Measurements from ENCODE around the gene TACC3.
A peak's percentile ranks its signal among the peaks of the same experiment; 100 is the strongest.

Gene TACC3

DNA sequence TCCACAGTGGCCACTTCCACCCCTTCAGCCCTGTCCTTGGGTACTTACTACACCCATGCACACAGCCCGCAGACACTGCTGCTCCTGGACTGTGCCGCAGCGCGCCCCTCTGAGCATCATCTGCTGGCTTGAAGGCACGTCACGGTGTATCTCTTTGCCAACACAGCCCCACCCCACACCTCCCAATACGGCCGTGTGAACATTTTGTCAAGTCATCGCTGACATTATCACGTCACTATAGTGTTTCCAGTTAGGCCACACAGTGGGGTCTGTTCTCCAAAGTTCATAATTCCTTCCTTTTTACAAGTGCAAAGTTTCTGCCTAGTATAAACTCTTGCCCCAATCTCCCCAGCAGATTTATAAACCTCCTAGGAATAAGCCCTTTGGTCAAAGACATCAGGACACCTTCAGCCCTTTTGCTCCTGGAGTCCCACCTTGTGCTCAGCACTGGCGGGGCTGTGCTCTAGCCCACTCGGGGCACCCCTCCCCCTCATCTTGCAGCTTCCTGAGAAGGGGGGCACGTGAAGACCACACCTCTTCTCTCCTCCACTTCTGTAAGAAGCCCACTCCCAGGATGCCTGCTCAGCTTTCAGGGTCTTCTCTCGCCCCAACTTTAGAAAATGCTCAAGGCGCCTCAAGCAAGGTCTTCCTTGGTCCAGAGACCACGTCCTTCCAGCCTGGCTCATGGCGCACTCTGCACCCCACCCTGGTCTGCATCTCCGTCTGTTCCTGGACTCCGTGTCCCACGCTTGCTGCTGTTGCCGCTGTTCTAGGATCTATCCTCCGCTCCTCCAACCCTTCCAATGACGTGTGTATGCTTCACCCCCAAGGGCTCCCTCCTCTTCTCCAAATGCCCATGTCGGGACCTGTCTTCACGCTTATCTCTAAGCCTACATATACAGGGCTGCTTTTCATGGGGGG lies 44.5 kb upstream of the TACC3 start:
- no peak for DNase-seq (ENCODE audit: extremely low spot score)
- ChIA-PET POLR2A (no interaction called here), CTCF (no interaction called here)
- TF ChIP-seq ZNF384 (IDR thresholded peaks at IDR 0.05) (no peak), SUZ12 (IDR thresholded peaks at IDR 0.05) (no peak), SP1 (IDR thresholded peaks at IDR 0.05) (no peak)

DNA sequence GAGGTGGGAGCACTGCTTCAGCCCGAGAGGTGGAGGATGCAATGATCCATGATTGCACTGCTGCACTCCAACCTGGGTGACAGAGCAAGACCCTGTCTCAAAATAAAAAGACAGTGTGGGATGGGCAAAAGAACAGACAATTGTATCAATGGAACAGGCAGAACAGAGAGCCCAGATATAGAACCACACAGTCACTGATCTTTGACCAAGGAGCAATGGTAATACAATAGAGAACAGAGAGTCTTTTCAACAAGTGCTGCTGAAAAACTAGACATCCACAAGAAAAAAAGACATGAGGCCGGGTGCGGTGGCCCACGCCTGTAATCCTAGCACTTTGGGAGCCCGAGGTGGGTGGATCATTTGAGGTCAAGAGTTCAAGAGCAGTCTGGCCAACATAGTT lies 43.1 kb upstream of the TACC3 start:
- POLR2A ChIA-PET = no interaction called here
- DNase-seq (ENCODE audit: extremely low spot score) = no peak
- TF ChIP-seq LEF1 (IDR thresholded peaks at IDR 0.05; ENCODE audit: borderline replicate concordance) (no peak), NFRKB (IDR thresholded peaks at IDR 0.05) (no peak), ZNF384 (IDR thresholded peaks at IDR 0.05) (no peak), BHLHE40 (IDR thresholded peaks at IDR 0.05; ENCODE audit: borderline replicate concordance) (no peak), L3MBTL2 (conservative IDR thresholded peaks at IDR 0.05) (no peak), ARNT (IDR thresholded peaks at IDR 0.05) (no peak), SP1 (IDR thresholded peaks at IDR 0.05) (no peak), CTBP1 (IDR thresholded peaks at IDR 0.05; ENCODE audit: borderline replicate concordance) (no peak), SUZ12 (IDR thresholded peaks at IDR 0.05) (no peak), HDGF (IDR thresholded peaks at IDR 0.05; ENCODE audit: borderline replicate concordance) (no peak), FOXA1 (IDR thresholded peaks at IDR 0.05) (no peak), FOXK2 (IDR thresholded peaks at IDR 0.05) (no peak), ELF4 (IDR thresholded peaks at IDR 0.05) (no peak), TARDBP (IDR thresholded peaks at IDR 0.05) (no peak), FOXM1 (IDR thresholded peaks at IDR 0.05; ENCODE audit: borderline replicate concordance) (no peak)
- TF ChIP-seq, protein P1, sequence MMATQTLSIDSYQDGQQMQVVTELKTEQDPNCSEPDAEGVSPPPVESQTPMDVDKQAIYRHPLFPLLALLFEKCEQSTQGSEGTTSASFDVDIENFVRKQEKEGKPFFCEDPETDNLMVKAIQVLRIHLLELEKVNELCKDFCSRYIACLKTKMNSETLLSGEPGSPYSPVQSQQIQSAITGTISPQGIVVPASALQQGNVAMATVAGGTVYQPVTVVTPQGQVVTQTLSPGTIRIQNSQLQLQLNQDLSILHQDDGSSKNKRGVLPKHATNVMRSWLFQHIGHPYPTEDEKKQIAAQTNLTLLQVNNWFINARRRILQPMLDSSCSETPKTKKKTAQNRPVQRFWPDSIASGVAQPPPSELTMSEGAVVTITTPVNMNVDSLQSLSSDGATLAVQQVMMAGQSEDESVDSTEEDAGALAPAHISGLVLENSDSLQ (IDR thresholded peaks at IDR 0.05) = no peak
- CTCF ChIA-PET = no interaction called here

DNA sequence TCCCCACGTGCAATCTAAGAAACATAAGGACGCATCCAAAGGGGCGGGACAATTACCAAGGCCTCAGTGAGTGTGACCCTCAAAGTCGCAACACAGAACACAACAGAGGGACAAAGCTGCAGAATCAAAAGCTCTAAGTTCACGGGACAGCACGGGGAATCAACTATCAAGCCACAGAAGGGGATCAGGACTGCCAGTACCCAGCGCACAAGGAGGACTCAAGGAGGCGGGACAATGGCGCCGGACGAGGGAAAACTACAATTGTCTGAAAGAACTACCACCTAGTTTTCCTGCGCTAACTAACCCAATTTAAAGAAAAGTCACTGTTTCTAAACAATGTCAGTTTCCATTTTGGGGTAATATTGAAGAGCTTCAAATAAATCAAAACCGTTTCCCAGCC lies 38.5 kb upstream of the TACC3 start:
- CTCF ChIA-PET = interaction anchor here (1.7 kb wide), 1 partner anchor 10 kb away, joined by 7 read pairs; no protein-coding TSS in a partner anchor

DNA sequence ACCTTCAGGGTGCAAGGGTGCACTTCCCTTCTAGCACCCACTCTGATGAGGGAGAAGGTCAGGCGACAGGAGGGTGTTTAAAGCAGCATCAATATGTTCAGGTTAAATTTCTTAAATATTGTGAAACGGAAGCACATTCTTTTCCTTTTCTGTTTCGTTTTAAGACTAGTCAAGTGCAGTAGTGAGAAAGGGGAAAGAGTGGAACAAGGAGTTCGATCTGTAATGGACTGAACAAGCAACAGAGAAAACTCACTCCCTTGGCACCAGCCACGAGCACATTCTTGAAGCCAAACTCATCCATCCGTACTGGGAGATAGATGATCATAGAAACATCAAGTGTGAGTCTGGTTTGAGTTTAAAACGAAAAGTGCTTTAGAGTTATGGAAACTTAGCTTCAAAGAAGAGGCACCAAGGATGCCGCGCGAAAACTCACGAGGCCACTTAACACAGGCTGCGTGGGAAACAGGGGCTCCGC lies 38.0 kb upstream of the TACC3 start:
- ChIA-PET CTCF (interaction anchor here (1.7 kb wide), 1 partner anchor 10 kb away, joined by 7 read pairs; no protein-coding TSS in a partner anchor), POLR2A (interaction anchor here (1.0 to 1.5 kb wide), 2 partner anchors 13 to 37 kb away, joined by 3 to 5 read pairs; no protein-coding TSS in a partner anchor)
- no peak for DNase-seq (ENCODE audit: extremely low spot score)
- TF ChIP-seq ZNF384 (IDR thresholded peaks at IDR 0.05) (no peak), ARNT (IDR thresholded peaks at IDR 0.05) (no peak), FOXK2 (IDR thresholded peaks at IDR 0.05) (no peak), BHLHE40 (IDR thresholded peaks at IDR 0.05; ENCODE audit: borderline replicate concordance) (no peak), FOXM1 (IDR thresholded peaks at IDR 0.05; ENCODE audit: borderline replicate concordance) (no peak)

More for the DNA sequence above, 38.5 kb upstream of the TACC3 start:
- DNase-seq (ENCODE audit: extremely low spot score) = no peak
- no peak for TF ChIP-seq L3MBTL2 (conservative IDR thresholded peaks at IDR 0.05)
- TF ChIP-seq, protein P1 (IDR thresholded peaks at IDR 0.05) = no peak
- no peak for TF ChIP-seq LEF1 (IDR thresholded peaks at IDR 0.05; ENCODE audit: borderline replicate concordance)
- TF ChIP-seq SP1 (IDR thresholded peaks at IDR 0.05) = no peak
- no peak for TF ChIP-seq NFRKB (IDR thresholded peaks at IDR 0.05)
- no peak for TF ChIP-seq FOXM1 (IDR thresholded peaks at IDR 0.05; ENCODE audit: borderline replicate concordance)
- no peak for TF ChIP-seq BHLHE40 (IDR thresholded peaks at IDR 0.05; ENCODE audit: borderline replicate concordance)
- TF ChIP-seq HDGF (IDR thresholded peaks at IDR 0.05; ENCODE audit: borderline replicate concordance) = no peak
- TF ChIP-seq FOXA1 (IDR thresholded peaks at IDR 0.05) = no peak
- TF ChIP-seq CTBP1 (IDR thresholded peaks at IDR 0.05; ENCODE audit: borderline replicate concordance) = no peak
- no peak for TF ChIP-seq ARNT (IDR thresholded peaks at IDR 0.05)
- TF ChIP-seq TARDBP (IDR thresholded peaks at IDR 0.05) = no peak
- no peak for TF ChIP-seq ELF4 (IDR thresholded peaks at IDR 0.05)
- no peak for TF ChIP-seq FOXK2 (IDR thresholded peaks at IDR 0.05)
- no peak for TF ChIP-seq ZNF384 (IDR thresholded peaks at IDR 0.05)
- no peak for TF ChIP-seq SUZ12 (IDR thresholded peaks at IDR 0.05)
- POLR2A ChIA-PET = interaction anchor here (1.5 kb wide), 1 partner anchor 13 kb away, joined by 5 read pairs; no protein-coding TSS in a partner anchor

DNA sequence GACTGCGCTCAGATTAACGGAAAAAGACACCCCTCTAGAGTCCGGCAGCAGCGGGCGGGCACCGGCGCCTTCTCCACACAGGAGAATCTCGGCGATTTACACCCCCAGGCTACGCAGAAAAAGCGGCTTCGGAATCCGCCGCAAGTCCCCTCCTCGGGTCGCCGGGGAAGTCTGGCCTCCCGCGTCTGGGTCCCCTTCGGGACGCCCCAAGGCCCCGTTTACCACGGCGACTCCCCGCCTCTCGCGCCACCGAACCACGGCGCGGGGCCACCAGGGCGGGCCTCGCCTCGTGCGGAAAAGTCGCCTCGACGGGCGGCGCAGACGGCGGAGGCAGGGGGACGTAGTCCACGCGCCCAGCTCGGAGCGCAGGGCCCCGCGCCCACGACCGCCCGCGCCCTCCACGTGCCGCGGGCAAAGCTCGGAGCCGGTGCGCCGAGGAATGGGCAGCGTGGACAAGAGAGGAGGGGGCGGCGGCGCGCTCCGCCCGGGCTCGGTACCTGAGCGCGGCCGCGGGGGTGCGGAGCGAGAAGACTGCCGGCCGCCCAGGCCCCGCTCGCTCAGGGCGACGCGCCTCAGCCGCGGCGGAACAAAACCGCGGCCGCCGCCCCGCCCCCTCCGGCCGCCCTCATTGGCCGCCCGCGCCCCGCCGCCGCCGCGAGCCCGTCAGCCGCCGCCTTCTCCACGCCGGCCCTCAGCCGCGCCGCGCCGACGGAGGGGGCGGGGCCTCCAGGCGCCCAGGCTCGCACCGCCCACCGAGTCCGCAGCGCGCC lies 37.4 kb upstream of the TACC3 start, which contains the start of gene FAM53A:
TSS of gene FAM53A (minus strand) at position 578 of the 770 bp plus-strand sequence. CDS start 15,572 bp downstream, outside the sequence.
- no peak for DNase-seq (ENCODE audit: extremely low spot score)
- POLR2A ChIA-PET = interaction anchor here (0.6 to 1.5 kb wide), 3 partner anchors 9 to 36 kb away, joined by 3 to 5 read pairs (median 3); no protein-coding TSS in a partner anchor
- CTCF ChIA-PET = interaction anchor here (0.7 kb wide), 1 partner anchor 34 kb away, joined by 3 read pairs; no protein-coding TSS in a partner anchor
- TF ChIP-seq ELF4 (IDR thresholded peaks at IDR 0.05) (no peak), ARNT (IDR thresholded peaks at IDR 0.05) (no peak), LEF1 (IDR thresholded peaks at IDR 0.05; ENCODE audit: borderline replicate concordance) (no peak), L3MBTL2 (conservative IDR thresholded peaks at IDR 0.05) (peak; percentile 90), NFRKB (IDR thresholded peaks at IDR 0.05) (no peak), TARDBP (IDR thresholded peaks at IDR 0.05) (no peak), SUZ12 (IDR thresholded peaks at IDR 0.05) (no peak)
- TF ChIP-seq, protein P1 (IDR thresholded peaks at IDR 0.05) = no peak

Measured in HEK293T (cell line).